Astrocyte (in vitro differentiated cells and primary cell): ENCODE measurements around the gene FAM168B.

Source experiments
- CTCF ChIP-seq: IDR thresholded peaks from 2 replicates; pipeline ENCODE4 v1.5.1; 2011; ENCODE audit warnings: low read depth, mild to moderate bottlenecking, inconsistent platforms, low read length, moderate library complexity; ENCODE audit not compliant: insufficient read depth
- EZH2 ChIP-seq: IDR thresholded peaks from 2 replicates; pipeline ENCODE4 v1.6.1; 2012; ENCODE audit warnings: mild to moderate bottlenecking, low read length, inconsistent platforms; ENCODE audit not compliant: insufficient read depth

GRCh38 chr2:131035112-131035825 is 58.0 kb downstream of the FAM168B start:
- TF ChIP-seq EZH2 (peak; percentile 28), CTCF (no peak)
